ENCODE results near the gene ZNF605. TPM values are rescaled to one million over a fixed set of nuclear protein-coding genes. Genes with fewer than 3 reads are reported as not detected.

The ZNF605 gene
- total and polyA plus RNA-seq, 2 of the 8 experiments (the other 6 are each of a cell fraction or from before 2014, with no cell fraction given), result 3.6 to 20.3 TPM

DNA sequence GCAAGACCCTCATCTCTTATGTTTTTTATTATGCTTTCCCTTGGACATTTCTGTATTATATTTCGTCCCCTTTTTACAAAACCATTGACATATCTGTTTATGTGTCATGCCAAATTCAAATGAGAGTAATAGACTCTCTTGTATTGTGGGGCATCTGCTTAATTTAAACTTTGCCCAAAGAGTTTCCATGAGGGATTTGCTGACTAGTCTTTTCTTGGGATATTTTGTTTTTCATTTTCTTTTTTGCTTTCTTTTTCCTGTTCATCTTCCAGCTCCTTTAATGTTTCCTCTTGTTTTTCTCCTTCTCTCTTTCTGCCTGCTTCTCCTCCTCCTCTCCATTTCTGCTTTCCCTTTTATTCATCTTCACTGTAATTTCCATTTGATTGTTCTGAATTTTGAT, 16.3 kb upstream of the ZNF605 start (continued):
- TF ChIP-seq CHD7 (IDR thresholded peaks at IDR 0.05; ENCODE audit: insufficient replicate concordance, low read length), result no peak
- TF ChIP-seq CHD2 (IDR thresholded peaks at IDR 0.05; ENCODE audit: low read length), result no peak
